PC-3 (cell line): ENCODE data around the gene CRIM1. TPM values are rescaled to one million over a fixed set of nuclear protein-coding genes. Genes with fewer than 3 reads are reported as not detected.

Source experiments
- ATAC-seq: fragments of 200-7000 bp; cut with Tn5 transposase; 2 replicates; pipeline ENCODE4 v1.9.1; 2020; ENCODE audit warnings: mild to moderate bottlenecking, moderate library complexity
- BruUV-seq: library from RNA; stranded (reverse); fragments of 400-500 nt; replicated peaks from 2 replicates; lab custom pipeline; 2021; lab: Mats Ljungman, UMichigan
- CTCF ChIA-PET: fragments of 300-600 bp; sonication (Branson Sonifier 250); formaldehyde crosslinking; loops from one replicate; lab custom pipeline; 2022; ENCODE audit warnings: antibody characterized with exemption; lab: Charles Lee
- POLR2A ChIA-PET: fragments of 300-600 bp; sonication (Branson Sonifier 250); formaldehyde crosslinking; loops from one replicate; lab custom pipeline; 2022; ENCODE audit warnings: antibody characterized with exemption; ENCODE audit not compliant: unreplicated experiment; lab: Charles Lee
- DNase-seq: peaks from one replicate; pipeline ENCODE4 v3.0.0-alpha.2; 2015
- H2AFZ ChIP-seq: fragments of 300-600 bp; sonication (generic); 2 replicates; pipeline ENCODE4 v1.6.0; 2016; ENCODE audit warnings: antibody characterized with exemption, low read length
- H3F3A ChIP-seq: fragments of 300-600 bp; sonication (generic); one replicate; pipeline ENCODE4 v1.6.0; 2017; ENCODE audit warnings: antibody characterized with exemption, low read length, control low read depth, mild to moderate bottlenecking; ENCODE audit not compliant: unreplicated experiment
- H3K27ac ChIP-seq: fragments of 300-600 bp; sonication (generic); 2 replicates; pipeline ENCODE4 v1.5.1; 2016; ENCODE audit warnings: mild to moderate bottlenecking, low read length
- H3K27me3 ChIP-seq: fragments of 300-600 bp; sonication (generic); 2 replicates; pipeline ENCODE4 v1.6.1; 2016; ENCODE audit warnings: low read length, mixed read lengths
- H3K36me3 ChIP-seq: fragments of 300-600 bp; sonication (generic); 2 replicates; pipeline ENCODE4 v1.6.1; 2016; ENCODE audit warnings: low read depth, mixed run types, low read length, mixed read lengths
- H3K4me1 ChIP-seq: fragments of 300-600 bp; sonication (generic); 2 replicates; pipeline ENCODE4 v1.5.1; 2016; ENCODE audit warnings: low read length; ENCODE audit not compliant: insufficient read depth
- H3K4me2 ChIP-seq: fragments of 300-600 bp; sonication (generic); 2 replicates; pipeline ENCODE4 v1.6.0; 2016; ENCODE audit warnings: low read length
- H3K4me3 ChIP-seq: fragments of 300-600 bp; sonication (generic); 2 replicates; pipeline ENCODE4 v1.5.1; 2016; ENCODE audit warnings: mild to moderate bottlenecking, low read length, mixed read lengths
- H3K79me2 ChIP-seq: fragments of 300-600 bp; sonication (generic); 2 replicates; pipeline ENCODE4 v1.6.1; 2017; ENCODE audit warnings: low read length, mixed read lengths
- H3K9ac ChIP-seq: fragments of 300-600 bp; sonication (generic); 2 replicates; pipeline ENCODE4 v1.6.0; 2016; ENCODE audit warnings: mild to moderate bottlenecking, low read length
- H3K9me2 ChIP-seq: fragments of 300-600 bp; sonication (generic); replicated peaks from 2 replicates; pipeline ENCODE4 v1.6.1; 2016; ENCODE audit warnings: mixed run types, low read length, mixed read lengths
- H3K9me3 ChIP-seq: fragments of 300-600 bp; sonication (generic); 2 replicates; pipeline ENCODE4 v1.6.1; 2016; ENCODE audit warnings: low read length, mixed read lengths
- H4K20me1 ChIP-seq: fragments of 300-600 bp; sonication (generic); 2 replicates; pipeline ENCODE4 v1.6.1; 2016; ENCODE audit warnings: low read length, mixed read lengths
- CTCF ChIP-seq: fragments of 300-600 bp; sonication (generic); conservative IDR thresholded peaks from 2 replicates; pipeline ENCODE4 v1.5.1; 2017; ENCODE audit warnings: antibody characterized with exemption, low read depth, mild to moderate bottlenecking, low read length
- EZH2 ChIP-seq: fragments of 300-600 bp; sonication (generic); IDR thresholded peaks from one replicate; pipeline ENCODE4 v1.6.1; 2017; ENCODE audit warnings: antibody characterized with exemption, mild to moderate bottlenecking, low read length; ENCODE audit not compliant: unreplicated experiment
- EZH2phosphoT487 ChIP-seq: fragments of 300-600 bp; sonication (generic); IDR thresholded peaks from 2 replicates; pipeline ENCODE4 v1.6.1; 2018; ENCODE audit warnings: mild to moderate bottlenecking, antibody characterized with exemption, low read length, borderline replicate concordance
- intact Hi-C: fragments of 100-400 bp; cut with micrococcal nuclease; formaldehyde crosslinking; loops from 2 replicates; pipeline ENCODE4 v1.9.0; 2023
- total RNA-seq: library from RNA; depleted of rRNA; stranded (reverse); fragments of >200 nt; gene quantifications from 2 replicates; pipeline ENCODE4 v1.2.3, GENCODE V29; 2014

The CRIM1 gene
- total RNA-seq, 1 experiment from 2014 or later, result 70.7 TPM

- BruUV-seq, result no TSS peak
- H3F3A ChIP-seq, result peaks cover 5% of the 10 kb centered on the region
Measured at GRCh38 chr2:36582538-36582937, 227.0 kb downstream of the CRIM1 start.

DNA sequence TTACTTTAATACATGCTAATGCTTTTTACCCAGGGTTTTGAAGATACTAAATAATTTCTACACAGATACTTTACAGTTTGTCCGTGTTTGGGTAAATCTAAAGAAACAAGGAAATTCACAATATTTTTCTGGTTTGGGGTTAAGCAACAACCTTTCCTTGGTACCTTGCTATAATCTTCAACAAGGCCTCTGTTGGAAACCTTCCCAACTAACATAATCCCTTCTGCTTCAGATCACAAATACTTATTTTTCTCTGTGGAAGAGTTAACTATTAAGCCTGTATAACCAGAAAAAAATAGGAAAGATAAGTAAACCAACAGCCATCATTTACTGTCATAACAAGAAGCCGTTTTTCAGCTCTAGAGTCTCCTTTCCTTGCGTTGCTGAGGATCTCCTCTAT, 227.4 kb downstream of the CRIM1 start:
- Histone ChIP-seq H3K36me3 (peaks cover 58% of the 10 kb centered on the region), H3K4me3 (no peak overlapping the region), H3K79me2 (peaks cover 22% of the 10 kb centered on the region), H3K9me3 (no peaks in the 10 kb centered on the region), H3K9me2 (no peaks in the 10 kb centered on the region), H3K9ac (no peak overlapping the region), H3K4me1 (peaks cover 21% of the 10 kb centered on the region), H2AFZ (no peak overlapping the region), H3K27me3 (no peaks in the 10 kb centered on the region), H3K27ac (no peak overlapping the region), H3F3A (peaks cover 5% of the 10 kb centered on the region), H3K4me2 (no peak overlapping the region), H4K20me1 (no peaks in the 10 kb centered on the region)
- POLR2A ChIA-PET, result no interaction called here
- CTCF ChIA-PET, result no interaction called here
- no TSS peak for BruUV-seq
- no peak for TF ChIP-seq EZH2phosphoT487
- no peak for TF ChIP-seq CTCF
- TF ChIP-seq EZH2, result no peak
- intact Hi-C loops, result no loop called here
- ATAC-seq (no peak), DNase-seq (no peak)

More at GRCh38 chr2:36582538-36582937, 227.0 kb downstream of the CRIM1 start:
- H3K36me3 ChIP-seq, result peaks cover 60% of the 10 kb centered on the region
- H3K4me3 ChIP-seq, result no peak overlapping the region
- no peaks in the 10 kb centered on the region for H4K20me1 ChIP-seq
- ChIA-PET POLR2A (no interaction called here), CTCF (no interaction called here)
- no peaks in the 10 kb centered on the region for H3K9me3 ChIP-seq
- H3K27me3 ChIP-seq, result no peaks in the 10 kb centered on the region
- no peak overlapping the region for H3K9ac ChIP-seq
- no peak for TF ChIP-seq CTCF
- TF ChIP-seq EZH2phosphoT487, result no peak
- no peak for TF ChIP-seq EZH2
- no peaks in the 10 kb centered on the region for H3K9me2 ChIP-seq
- no peak overlapping the region for H3K27ac ChIP-seq
- intact Hi-C loops, result no loop called here
- H2AFZ ChIP-seq, result no peak overlapping the region
- DNase-seq (no peak), ATAC-seq (no peak)
- H3K4me1 ChIP-seq, result peaks cover 25% of the 10 kb centered on the region
- H3K79me2 ChIP-seq, result peaks cover 26% of the 10 kb centered on the region
- H3K4me2 ChIP-seq, result no peak overlapping the region

DNA sequence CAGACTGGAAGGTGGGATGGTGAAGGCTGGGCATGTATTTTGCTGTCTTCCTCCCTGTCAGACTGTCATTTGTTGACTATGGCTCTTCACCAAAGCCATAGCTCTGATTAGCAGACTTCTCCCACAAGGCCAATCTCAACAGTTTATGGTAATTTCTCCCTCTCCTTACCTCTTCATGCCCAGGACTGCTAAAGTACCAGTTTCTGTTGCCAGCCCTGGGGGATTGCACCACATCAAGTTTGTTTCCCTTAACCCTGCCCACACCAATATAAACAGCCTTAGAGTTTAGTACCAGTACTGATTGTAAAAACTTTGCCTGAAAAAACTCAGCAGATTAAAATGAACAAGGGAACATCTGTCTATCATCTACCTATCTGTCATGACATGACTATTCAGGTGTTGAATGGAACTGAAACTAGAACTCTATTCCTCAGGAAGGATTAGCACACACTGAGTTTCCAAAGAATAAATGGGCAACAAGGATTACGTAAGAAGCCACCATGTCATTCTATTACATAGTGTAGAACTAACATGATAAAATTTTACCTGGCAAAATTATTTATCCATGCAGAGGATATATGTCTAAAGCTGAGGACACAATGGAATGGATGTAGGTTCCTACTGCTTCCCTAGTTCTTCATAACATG, 228.7 kb downstream of the CRIM1 start:
- DNase-seq, result no peak
- no peak overlapping the region for H3K4me2 ChIP-seq
- no peak for ATAC-seq
- H3K9me3 ChIP-seq, result no peaks in the 10 kb centered on the region
- H3K36me3 ChIP-seq, result peaks cover 56% of the 10 kb centered on the region
- intact Hi-C loops, result no loop called here
- H3F3A ChIP-seq, result peaks cover 5% of the 10 kb centered on the region
- TF ChIP-seq EZH2, result no peak
- no peak for TF ChIP-seq CTCF
- no peak for TF ChIP-seq EZH2phosphoT487
- H3K79me2 ChIP-seq, result peaks cover 16% of the 10 kb centered on the region; the same call in 1 of the 2 replicates
- no TSS peak for BruUV-seq
- H4K20me1 ChIP-seq, result no peaks in the 10 kb centered on the region
- H3K27ac ChIP-seq, result no peak overlapping the region
- H3K27me3 ChIP-seq, result no peaks in the 10 kb centered on the region
- CTCF ChIA-PET, result no interaction called here
- H2AFZ ChIP-seq, result no peak overlapping the region
- H3K4me1 ChIP-seq, result peaks cover 11% of the 10 kb centered on the region
- no peaks in the 10 kb centered on the region for H3K9me2 ChIP-seq
- POLR2A ChIA-PET, result no interaction called here
- no peak overlapping the region for H3K4me3 ChIP-seq
- no peak overlapping the region for H3K9ac ChIP-seq
